HepG2 (cell line): ENCODE data around the gene MIF4GD. TPM values are rescaled to one million over a fixed set of nuclear protein-coding genes. Genes with fewer than 3 reads are reported as not detected.

Experiments
- EZH2 ChIP-seq: conservative IDR thresholded peaks from 2 replicates; pipeline ENCODE4 v1.6.1; 2012; ENCODE audit warnings: mild to moderate bottlenecking, low read depth, low read length, moderate library complexity
- GLI4 ChIP-seq: sonication (generic); formaldehyde crosslinking; IDR thresholded peaks from 2 replicates; pipeline ENCODE4 v1.5.1; 2020; ENCODE audit warnings: missing genetic modification reagents, mild to moderate bottlenecking, moderate library complexity, borderline replicate concordance
- HMGXB3 ChIP-seq: sonication (generic); formaldehyde crosslinking; IDR thresholded peaks from 2 replicates; pipeline ENCODE4 v1.4.0; 2020; ENCODE audit warnings: missing genetic modification reagents, borderline replicate concordance
- IRF1 ChIP-seq: sonication (generic); formaldehyde crosslinking; IDR thresholded peaks from 2 replicates; pipeline ENCODE4 v1.4.0; 2020; ENCODE audit warnings: low read depth, mild to moderate bottlenecking, missing genetic modification reagents
- KDM5A ChIP-seq: fragments of 200-600 bp; sonication (generic); IDR thresholded peaks from 2 replicates; pipeline ENCODE4 v1.7.0; 2018; ENCODE audit warnings: antibody characterized with exemption, mild to moderate bottlenecking, low read length, borderline replicate concordance
- KDM5B ChIP-seq: sonication (generic); formaldehyde crosslinking; IDR thresholded peaks from 2 replicates; pipeline ENCODE4 v1.4.0; 2020; ENCODE audit warnings: missing genetic modification reagents, mild to moderate bottlenecking, borderline replicate concordance
- MTF1 ChIP-seq: sonication (generic); formaldehyde crosslinking; IDR thresholded peaks from 2 replicates; pipeline ENCODE4 v1.5.0; 2020; ENCODE audit warnings: missing genetic modification reagents
- PRDM15 ChIP-seq: sonication (generic); formaldehyde crosslinking; IDR thresholded peaks from 2 replicates; pipeline ENCODE4 v1.4.0; 2020; ENCODE audit warnings: missing genetic modification reagents
- REL ChIP-seq: sonication (generic); formaldehyde crosslinking; conservative IDR thresholded peaks from 2 replicates; pipeline ENCODE4 v1.8.0; 2022; ENCODE audit warnings: mild to moderate bottlenecking, missing genetic modification reagents, moderate library complexity
- SOX5 ChIP-seq: IDR thresholded peaks from 2 replicates; pipeline ENCODE4 v1.6.1; 2016; ENCODE audit warnings: borderline replicate concordance
- TBL1XR1 ChIP-seq: fragments of 150-350 bp; IDR thresholded peaks from 2 replicates; pipeline ENCODE4 v1.6.1; 2014; ENCODE audit warnings: borderline replicate concordance, low read length; ENCODE audit not compliant: partially characterized antibody
- TFE3 ChIP-seq: IDR thresholded peaks from 2 replicates; pipeline ENCODE4 v1.6.1; 2016
- ZGPAT ChIP-seq: IDR thresholded peaks from 2 replicates; pipeline ENCODE4 v1.6.1; 2016; ENCODE audit warnings: mild to moderate bottlenecking
- ZNF143 ChIP-seq: sonication (generic); formaldehyde crosslinking; IDR thresholded peaks from 2 replicates; pipeline ENCODE4 v1.4.0; 2020; ENCODE audit warnings: missing genetic modification reagents
- ZNF296 ChIP-seq: sonication (generic); formaldehyde crosslinking; conservative IDR thresholded peaks from 2 replicates; pipeline ENCODE4 v1.5.0; 2020; ENCODE audit warnings: mild to moderate bottlenecking, missing genetic modification reagents
- polyA plus RNA-seq, 8 experiments: library from polyadenylated mRNA; depleted of rRNA in 3 of 8; stranded (reverse) in 7 of 8; unstranded in 1 of 8; fragments of >200 nt; fragmentation: Illumina TruSeq in 4 of 8; extraction: Trizol in 4 of 8; gene quantifications; 2 replicates each; pipeline versions ENCODE4 v1.2.1 to v1.2.3, GENCODE V29; 2011 to 2016; ENCODE audit warnings: low read depth in 4 of 8, missing spikeins in 1 of 8, mixed read lengths in 1 of 8; ENCODE audit not compliant: insufficient read depth in 1 of 8
- total RNA-seq, 5 experiments: library from RNA; depleted of rRNA; stranded (reverse); fragments of >200 nt; fragmentation: Illumina TruSeq; extraction: Trizol; gene quantifications; 2 replicates each; pipeline ENCODE4 v1.2.3, GENCODE V29; 2016; ENCODE audit warnings: low read depth in 1 of 5

Gene MIF4GD
- total and polyA plus RNA-seq, 2 of the 13 experiments (the other 11 are each of a cell fraction or from before 2014, with no cell fraction given): 14.0 to 28.0 TPM

GRCh38 chr17:75270218-75270965 lies 639 bp downstream of the MIF4GD start (continued):
- no peak for TF ChIP-seq HMGXB3 (CRISPR knock-in tag)
- peak; percentile 70; the same call in 1 of the 2 replicates for TF ChIP-seq KDM5B (CRISPR knock-in tag)
- TF ChIP-seq SOX5 (CRISPR knock-in tag): peak; percentile 25
- TF ChIP-seq ZNF296 (CRISPR knock-in tag): 0 out of 2 replicates have a peak, but pooled peaks have one; percentile 22
- TF ChIP-seq MTF1 (CRISPR knock-in tag): no peak
- no peak for TF ChIP-seq TBL1XR1
- TF ChIP-seq TFE3 (CRISPR knock-in tag): peak; percentile 29; the same call in 1 of the 2 replicates
- no peak for TF ChIP-seq IRF1 (CRISPR knock-in tag)
- no peak for TF ChIP-seq GLI4
- peak; percentile 32; the same call in 1 of the 2 replicates for TF ChIP-seq ZNF143 (CRISPR knock-in tag)
- no peak for TF ChIP-seq EZH2
- peak; percentile 79; the same call in 1 of the 2 replicates for TF ChIP-seq KDM5A
- TF ChIP-seq ZGPAT: peak; percentile 92; the same call in 1 of the 2 replicates
- no peak for TF ChIP-seq PRDM15 (CRISPR knock-in tag)
- TF ChIP-seq REL (CRISPR knock-in tag): no peak; the same call in 1 of the 2 replicates
